PC-3 (cell line): ENCODE results near the gene SRRM2. TPM values are rescaled to one million over a fixed set of nuclear protein-coding genes. Genes with fewer than 3 reads are reported as not detected.
A peak's percentile ranks its signal among the peaks of the same experiment; 100 is the strongest.

Source experiments
- ATAC-seq: fragments of 200-7000 bp; cut with Tn5 transposase; 2 replicates; pipeline ENCODE4 v1.9.1; 2020; ENCODE audit warnings: mild to moderate bottlenecking, moderate library complexity
- BruUV-seq: library from RNA; stranded (reverse); fragments of 400-500 nt; replicated peaks from 2 replicates; lab custom pipeline; 2021; lab: Mats Ljungman, UMichigan
- CTCF ChIA-PET: fragments of 300-600 bp; sonication (Branson Sonifier 250); formaldehyde crosslinking; loops from one replicate; lab custom pipeline; 2022; ENCODE audit warnings: antibody characterized with exemption; lab: Charles Lee
- POLR2A ChIA-PET: fragments of 300-600 bp; sonication (Branson Sonifier 250); formaldehyde crosslinking; loops from one replicate; lab custom pipeline; 2022; ENCODE audit warnings: antibody characterized with exemption; ENCODE audit not compliant: unreplicated experiment; lab: Charles Lee
- DNase-seq: peaks from one replicate; pipeline ENCODE4 v3.0.0-alpha.2; 2015
- H2AFZ ChIP-seq: fragments of 300-600 bp; sonication (generic); 2 replicates; pipeline ENCODE4 v1.6.0; 2016; ENCODE audit warnings: antibody characterized with exemption, low read length
- H3F3A ChIP-seq: fragments of 300-600 bp; sonication (generic); one replicate; pipeline ENCODE4 v1.6.0; 2017; ENCODE audit warnings: antibody characterized with exemption, low read length, control low read depth, mild to moderate bottlenecking; ENCODE audit not compliant: unreplicated experiment
- H3K27ac ChIP-seq: fragments of 300-600 bp; sonication (generic); 2 replicates; pipeline ENCODE4 v1.5.1; 2016; ENCODE audit warnings: mild to moderate bottlenecking, low read length
- H3K27me3 ChIP-seq: fragments of 300-600 bp; sonication (generic); 2 replicates; pipeline ENCODE4 v1.6.1; 2016; ENCODE audit warnings: low read length, mixed read lengths
- H3K36me3 ChIP-seq: fragments of 300-600 bp; sonication (generic); 2 replicates; pipeline ENCODE4 v1.6.1; 2016; ENCODE audit warnings: low read depth, mixed run types, low read length, mixed read lengths
- H3K4me1 ChIP-seq: fragments of 300-600 bp; sonication (generic); 2 replicates; pipeline ENCODE4 v1.5.1; 2016; ENCODE audit warnings: low read length; ENCODE audit not compliant: insufficient read depth
- H3K4me2 ChIP-seq: fragments of 300-600 bp; sonication (generic); 2 replicates; pipeline ENCODE4 v1.6.0; 2016; ENCODE audit warnings: low read length
- H3K4me3 ChIP-seq: fragments of 300-600 bp; sonication (generic); 2 replicates; pipeline ENCODE4 v1.5.1; 2016; ENCODE audit warnings: mild to moderate bottlenecking, low read length, mixed read lengths
- H3K79me2 ChIP-seq: fragments of 300-600 bp; sonication (generic); 2 replicates; pipeline ENCODE4 v1.6.1; 2017; ENCODE audit warnings: low read length, mixed read lengths
- H3K9ac ChIP-seq: fragments of 300-600 bp; sonication (generic); 2 replicates; pipeline ENCODE4 v1.6.0; 2016; ENCODE audit warnings: mild to moderate bottlenecking, low read length
- H3K9me2 ChIP-seq: fragments of 300-600 bp; sonication (generic); replicated peaks from 2 replicates; pipeline ENCODE4 v1.6.1; 2016; ENCODE audit warnings: mixed run types, low read length, mixed read lengths
- H3K9me3 ChIP-seq: fragments of 300-600 bp; sonication (generic); 2 replicates; pipeline ENCODE4 v1.6.1; 2016; ENCODE audit warnings: low read length, mixed read lengths
- H4K20me1 ChIP-seq: fragments of 300-600 bp; sonication (generic); 2 replicates; pipeline ENCODE4 v1.6.1; 2016; ENCODE audit warnings: low read length, mixed read lengths
- CTCF ChIP-seq: fragments of 300-600 bp; sonication (generic); conservative IDR thresholded peaks from 2 replicates; pipeline ENCODE4 v1.5.1; 2017; ENCODE audit warnings: antibody characterized with exemption, low read depth, mild to moderate bottlenecking, low read length
- EZH2 ChIP-seq: fragments of 300-600 bp; sonication (generic); IDR thresholded peaks from one replicate; pipeline ENCODE4 v1.6.1; 2017; ENCODE audit warnings: antibody characterized with exemption, mild to moderate bottlenecking, low read length; ENCODE audit not compliant: unreplicated experiment
- EZH2phosphoT487 ChIP-seq: fragments of 300-600 bp; sonication (generic); IDR thresholded peaks from 2 replicates; pipeline ENCODE4 v1.6.1; 2018; ENCODE audit warnings: mild to moderate bottlenecking, antibody characterized with exemption, low read length, borderline replicate concordance
- intact Hi-C: fragments of 100-400 bp; cut with micrococcal nuclease; formaldehyde crosslinking; loops from 2 replicates; pipeline ENCODE4 v1.9.0; 2023
- total RNA-seq: library from RNA; depleted of rRNA; stranded (reverse); fragments of >200 nt; gene quantifications from 2 replicates; pipeline ENCODE4 v1.2.3, GENCODE V29; 2014

The SRRM2 gene
- total RNA-seq, 1 experiment from 2014 or later = 72.6 TPM

GRCh38 chr16:2776500-2777139, 24.2 kb downstream of the SRRM2 start:
- Histone ChIP-seq H3K4me3 (peak overlapping the region; percentile 96), H2AFZ (0 out of 2 replicates have a peak overlapping the region, but pooled peaks have one; percentile 30), H3K4me1 (peaks cover 20% of the 10 kb centered on the region), H4K20me1 (no peaks in the 10 kb centered on the region), H3K9me3 (no peaks in the 10 kb centered on the region), H3F3A (no peaks in the 10 kb centered on the region), H3K9me2 (no peaks in the 10 kb centered on the region), H3K27me3 (no peaks in the 10 kb centered on the region), H3K4me2 (peak overlapping the region; percentile 99), H3K27ac (peak overlapping the region; percentile 29; the same call in 1 of the 2 replicates), H3K36me3 (peaks cover 1% of the 10 kb centered on the region; the same call in 1 of the 2 replicates), H3K9ac (peak overlapping the region; percentile 90), H3K79me2 (peaks cover 51% of the 10 kb centered on the region)
- DNase-seq (peak; percentile 15), ATAC-seq (peak; percentile 32)
- CTCF ChIA-PET = interaction anchor here (0.7 kb wide), 1 partner anchor 91 kb away, joined by 3 read pairs; no protein-coding TSS in a partner anchor
- intact Hi-C loops = loop anchor here (10.0 kb wide), 1 partner anchor 48 kb away; no protein-coding TSS in a partner anchor
- TF ChIP-seq EZH2 (no peak), CTCF (no peak), EZH2phosphoT487 (no peak)
- POLR2A ChIA-PET = no interaction called here
- BruUV-seq = no TSS peak

GRCh38 chr16:2777231-2777902, 24.9 kb downstream of the SRRM2 start, which contains the start of gene ELOB:
Gene ELOB, minus strand, starts transcription at chr16:2777280. Its CDS starts 41 bp downstream, at chr16:2777239.
- intact Hi-C loops = loop anchor here (10.0 kb wide), 1 partner anchor 47 kb away; no protein-coding TSS in a partner anchor
- H3K27ac ChIP-seq = peak within 1 kb of the TSS; percentile 92
- H3K4me3 ChIP-seq = peak within 1 kb of the TSS; percentile 98
- ChIA-PET POLR2A (no interaction called here), CTCF (no interaction called here)
- ATAC-seq = peak; percentile 92
- H3K27me3 ChIP-seq = no peaks in the 10 kb centered on the region
- H3K4me2 ChIP-seq = peak within 1 kb of the TSS; percentile 100
- no peaks in the 10 kb centered on the region; the same call in 1 of the 2 replicates for H3K36me3 ChIP-seq
- BruUV-seq = TSS peak; percentile 63
- H2AFZ ChIP-seq = peak within 1 kb of the TSS; percentile 63
- H3F3A ChIP-seq = no peaks in the 10 kb centered on the region
- DNase-seq = peak; percentile 73
- peaks cover 20% of the 10 kb centered on the region for H3K4me1 ChIP-seq
- H3K9me2 ChIP-seq = no peaks in the 10 kb centered on the region
- no peaks in the 10 kb centered on the region for H3K9me3 ChIP-seq
- no peaks in the 10 kb centered on the region for H4K20me1 ChIP-seq
- TF ChIP-seq EZH2phosphoT487 (no peak), CTCF (no peak)
- H3K79me2 ChIP-seq = peaks cover 51% of the 10 kb centered on the region
- peak within 1 kb of the TSS; percentile 100 for H3K9ac ChIP-seq
